Skeletal muscle satellite cell (primary cell): Measurements from ENCODE around the gene GIMAP8.

Experiments used
- H3K27me3 ChIP-seq: 2 replicates; pipeline ENCODE4 v1.7.0; 2013; ENCODE audit warnings: low read length; ENCODE audit not compliant: control insufficient read depth, insufficient read depth
- H3K36me3 ChIP-seq: 2 replicates; pipeline ENCODE4 v1.7.0; 2013; ENCODE audit warnings: mild to moderate bottlenecking, control low read depth, low read length; ENCODE audit not compliant: insufficient read depth
- H3K4me1 ChIP-seq: 2 replicates; pipeline ENCODE4 v1.7.0; 2013; ENCODE audit warnings: low read length; ENCODE audit not compliant: control insufficient read depth, insufficient read depth
- H3K4me2 ChIP-seq: 2 replicates; pipeline ENCODE4 v1.7.0; 2013; ENCODE audit warnings: mild to moderate bottlenecking, low read length
- H3K4me3 ChIP-seq: 2 replicates; pipeline ENCODE4 v1.7.0; 2013; ENCODE audit warnings: low read length
- H3K9ac ChIP-seq: 2 replicates; pipeline ENCODE4 v1.7.0; 2013; ENCODE audit warnings: mild to moderate bottlenecking, low read depth, low read length, moderate library complexity
- H3K9me3 ChIP-seq: replicated peaks from 2 replicates; pipeline ENCODE4 v1.7.0; 2013; ENCODE audit warnings: mild to moderate bottlenecking, control low read depth, low read length

GIMAP8 gene

GRCh38 chr7:150406567-150407421 lies 43.6 kb upstream of the GIMAP8 start:
- Histone ChIP-seq H3K27me3 (no peaks in the 10 kb centered on the region), H3K9ac (no peak overlapping the region), H3K9me3 (no peaks in the 10 kb centered on the region), H3K4me1 (peaks cover 16% of the 10 kb centered on the region), H3K4me3 (peak overlapping the region; percentile 79), H3K36me3 (no peaks in the 10 kb centered on the region), H3K4me2 (peak overlapping the region; percentile 96)

- no peaks in the 10 kb centered on the region for H3K36me3 ChIP-seq
- no peaks in the 10 kb centered on the region for H3K27me3 ChIP-seq
- no peak overlapping the region for H3K4me3 ChIP-seq
- peaks cover 16% of the 10 kb centered on the region for H3K4me1 ChIP-seq
- no peak overlapping the region for H3K9ac ChIP-seq
- H3K4me2 ChIP-seq, result no peak overlapping the region
- H3K9me3 ChIP-seq, result no peaks in the 10 kb centered on the region
Measured at GRCh38 chr7:150407588-150408392, 42.6 kb upstream of the GIMAP8 start.

DNA sequence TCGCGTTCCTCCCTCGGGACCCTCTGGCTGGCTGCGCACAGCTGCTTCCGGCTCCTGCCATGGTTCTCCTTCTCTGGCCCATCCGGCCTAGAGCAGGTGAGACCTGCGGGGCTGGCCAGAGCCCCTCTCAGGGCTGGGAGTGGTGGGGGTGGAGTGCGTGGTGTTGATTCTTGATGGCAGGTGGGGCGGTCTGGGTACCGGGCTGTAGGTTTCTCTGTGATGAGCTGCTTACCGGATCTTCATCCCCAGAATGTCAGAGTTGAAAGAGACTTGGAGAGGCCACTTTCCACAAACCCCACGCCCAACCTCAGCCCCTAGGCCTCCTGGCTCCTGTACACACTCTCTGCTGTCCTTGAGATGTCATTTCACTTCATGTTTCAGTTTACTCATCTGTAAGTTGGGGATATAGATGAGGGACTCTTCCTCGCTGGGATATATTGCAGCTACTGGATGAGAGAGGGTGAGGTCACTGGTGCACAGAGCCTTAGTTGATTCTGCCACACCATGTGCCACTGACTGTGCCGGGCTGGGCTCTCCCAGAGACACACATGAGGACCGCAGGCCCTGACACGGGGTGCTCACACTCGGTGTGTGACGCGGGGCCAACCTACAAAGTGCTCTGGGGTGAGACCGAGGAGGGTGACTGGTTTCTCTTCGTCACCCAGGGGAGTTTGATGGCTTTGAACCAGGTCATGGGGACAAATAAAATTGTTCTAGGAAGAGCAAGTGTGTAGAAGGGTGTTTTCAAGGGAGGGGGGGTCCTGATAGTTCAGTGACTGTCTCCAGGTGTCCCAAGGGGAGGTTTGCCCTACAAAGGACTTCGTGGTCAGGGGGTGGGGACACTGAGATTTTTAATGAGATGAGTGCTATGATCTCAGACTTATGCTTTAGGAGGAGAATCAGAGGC lies 41.8 kb upstream of the GIMAP8 start:
- Histone ChIP-seq H3K4me2 (no peak overlapping the region), H3K4me1 (peaks cover 16% of the 10 kb centered on the region), H3K4me3 (no peak overlapping the region)

GRCh38 chr7:150409300-150410030 lies 41.0 kb upstream of the GIMAP8 start:
- Histone ChIP-seq H3K9me3 (no peaks in the 10 kb centered on the region), H3K4me1 (peaks cover 10% of the 10 kb centered on the region), H3K27me3 (no peaks in the 10 kb centered on the region), H3K4me2 (no peak overlapping the region), H3K4me3 (no peak overlapping the region), H3K9ac (no peak overlapping the region), H3K36me3 (no peaks in the 10 kb centered on the region)

More for the DNA sequence above, 41.8 kb upstream of the GIMAP8 start:
- Histone ChIP-seq H3K36me3 (no peaks in the 10 kb centered on the region), H3K9ac (no peak overlapping the region), H3K9me3 (no peaks in the 10 kb centered on the region), H3K27me3 (no peaks in the 10 kb centered on the region)

- no peaks in the 10 kb centered on the region for H3K36me3 ChIP-seq
- H3K4me1 ChIP-seq, result peaks cover 6% of the 10 kb centered on the region
- H3K9ac ChIP-seq, result no peak overlapping the region
- no peaks in the 10 kb centered on the region for H3K9me3 ChIP-seq
- no peak overlapping the region for H3K4me3 ChIP-seq
- H3K27me3 ChIP-seq, result no peaks in the 10 kb centered on the region
- H3K4me2 ChIP-seq, result no peak overlapping the region
Measured at GRCh38 chr7:150410131-150410530, 40.3 kb upstream of the GIMAP8 start.

DNA sequence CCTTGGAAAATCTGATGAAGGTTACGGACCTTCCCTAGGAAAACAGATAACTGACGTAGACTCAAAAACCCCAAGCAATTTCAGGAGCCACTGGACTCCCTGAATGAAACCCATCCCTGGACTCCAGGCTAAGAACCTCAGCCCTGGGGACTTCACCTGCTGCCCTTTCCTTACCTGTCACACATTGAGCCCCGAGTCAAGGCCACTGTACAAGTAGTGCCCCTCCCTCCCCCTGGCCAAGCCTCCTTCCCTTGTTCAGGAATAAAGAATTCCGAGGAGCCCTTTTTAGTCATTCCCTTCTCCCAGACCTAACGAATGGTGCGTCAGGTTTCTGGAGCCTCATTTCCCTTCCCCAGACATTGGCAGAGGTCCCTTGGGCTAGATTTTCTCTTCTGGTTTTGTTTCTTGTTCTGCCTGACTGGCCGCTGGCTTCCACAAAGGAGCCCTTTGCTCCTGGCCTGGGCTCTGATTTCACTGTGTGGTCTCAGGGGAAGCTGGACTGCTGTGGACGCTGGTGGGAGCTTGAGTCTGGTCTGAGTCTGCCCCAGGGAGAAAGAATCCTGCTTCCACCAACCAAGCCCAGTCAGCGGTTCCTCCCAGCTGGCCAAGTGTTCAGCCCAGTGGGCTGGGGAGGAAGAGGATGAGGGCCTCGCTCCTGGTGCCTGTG lies 39.6 kb upstream of the GIMAP8 start:
- Histone ChIP-seq H3K27me3 (no peaks in the 10 kb centered on the region), H3K4me1 (peaks cover 6% of the 10 kb centered on the region), H3K9ac (no peak overlapping the region), H3K4me2 (no peak overlapping the region), H3K4me3 (no peak overlapping the region), H3K9me3 (no peaks in the 10 kb centered on the region), H3K36me3 (no peaks in the 10 kb centered on the region)

DNA sequence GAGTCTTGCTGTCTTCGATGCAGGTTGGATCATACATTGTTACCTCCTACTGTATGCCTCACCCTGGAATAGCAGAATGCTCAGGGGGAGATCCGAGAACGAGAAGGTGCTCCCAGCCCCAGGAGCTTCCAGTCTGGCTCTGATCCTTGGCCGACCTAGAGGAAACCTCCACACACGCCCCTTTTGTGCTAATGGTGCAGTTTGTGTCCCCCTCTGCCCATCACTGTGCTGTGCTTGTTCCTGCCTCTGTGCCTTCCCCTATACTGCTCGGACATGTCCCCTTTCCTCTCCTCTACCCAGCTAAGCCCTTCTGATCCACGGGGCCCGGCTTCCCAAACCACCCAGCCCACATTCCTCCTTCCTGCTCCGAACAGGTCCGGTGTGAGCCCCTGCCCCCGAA lies 38.8 kb upstream of the GIMAP8 start:
- no peaks in the 10 kb centered on the region for H3K4me1 ChIP-seq
- H3K4me3 ChIP-seq, result no peak overlapping the region
- H3K9me3 ChIP-seq, result no peaks in the 10 kb centered on the region
- no peak overlapping the region for H3K9ac ChIP-seq
- H3K27me3 ChIP-seq, result no peaks in the 10 kb centered on the region
- H3K36me3 ChIP-seq, result no peaks in the 10 kb centered on the region
- no peak overlapping the region for H3K4me2 ChIP-seq

DNA sequence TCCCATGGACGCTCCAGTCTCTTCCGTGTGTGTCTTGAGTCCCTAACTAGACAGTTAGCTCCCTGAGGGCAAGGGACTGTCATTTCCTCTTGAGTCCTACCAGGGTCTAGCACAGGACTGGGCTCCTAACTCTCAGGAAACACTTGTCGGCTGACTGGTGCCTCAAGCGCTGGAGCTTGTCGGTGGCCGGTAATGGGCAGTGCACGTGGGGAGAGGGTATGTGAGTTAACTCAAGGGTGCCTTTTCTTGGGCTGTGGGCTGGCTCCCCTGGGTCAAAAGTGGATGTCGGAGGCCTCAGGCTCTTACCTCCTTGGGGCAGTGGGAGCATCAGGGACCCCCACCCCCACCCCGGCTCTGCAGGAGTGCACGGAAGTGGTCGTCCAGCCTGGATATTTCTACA lies 38.4 kb upstream of the GIMAP8 start:
- Histone ChIP-seq H3K4me3 (no peak overlapping the region), H3K27me3 (no peaks in the 10 kb centered on the region), H3K9ac (no peak overlapping the region), H3K9me3 (no peaks in the 10 kb centered on the region), H3K4me1 (no peaks in the 10 kb centered on the region), H3K4me2 (no peak overlapping the region), H3K36me3 (no peaks in the 10 kb centered on the region)

GRCh38 chr7:150412518-150413488 lies 37.6 kb upstream of the GIMAP8 start:
- no peaks in the 10 kb centered on the region for H3K36me3 ChIP-seq
- no peaks in the 10 kb centered on the region for H3K9me3 ChIP-seq
- no peak overlapping the region for H3K4me3 ChIP-seq
- no peaks in the 10 kb centered on the region for H3K4me1 ChIP-seq
- no peak overlapping the region for H3K9ac ChIP-seq
- H3K27me3 ChIP-seq, result no peaks in the 10 kb centered on the region
- no peak overlapping the region for H3K4me2 ChIP-seq
